ENCODE results near the gene RNF223. TPM values are rescaled to one million over a fixed set of nuclear protein-coding genes. Genes with fewer than 3 reads are reported as not detected.

RNF223 gene
- total RNA-seq, 4 donors from 2014 or later, result not detected

DNA sequence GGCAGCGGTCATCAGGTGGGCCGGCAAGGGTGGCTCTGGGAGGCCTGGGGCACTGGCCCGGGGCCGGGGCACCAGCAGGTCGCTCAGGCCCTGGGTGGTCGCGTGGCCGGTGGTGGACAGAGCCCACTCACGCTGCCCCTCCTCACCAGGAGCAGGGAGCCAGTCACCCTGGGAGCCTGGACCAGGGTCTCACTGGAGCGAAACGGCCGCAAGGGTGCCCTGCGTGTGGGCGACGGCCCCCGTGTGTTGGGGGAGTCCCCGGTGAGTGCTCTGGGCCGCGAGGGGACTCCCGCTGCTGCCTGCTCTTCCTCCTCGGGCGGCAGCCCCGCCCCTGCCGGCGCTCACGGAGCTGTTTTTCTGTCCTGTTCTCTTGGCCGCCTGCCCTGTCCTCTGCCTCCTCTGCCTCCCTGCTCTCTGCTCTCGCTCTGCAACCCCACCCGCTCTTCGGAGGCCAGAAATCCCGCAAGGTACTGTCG is 23.5 kb downstream of the RNF223 start:
- DNase-seq (ENCODE audit: low spot score) (no peak), ATAC-seq (ENCODE audit: low FRiP score) (no peak)
- no peak for TF ChIP-seq CTCF (IDR thresholded peaks at IDR 0.05)

GRCh38 chr1:1049318-1050165 is 24.6 kb downstream of the RNF223 start:
- ATAC-seq (ENCODE audit: low FRiP score) (no peak), DNase-seq (ENCODE audit: low spot score) (no peak)
- TF ChIP-seq CTCF (IDR thresholded peaks at IDR 0.05), result no peak

- ATAC-seq (ENCODE audit: low FRiP score), result no peak
- no peak for TF ChIP-seq CTCF (IDR thresholded peaks at IDR 0.05)
- DNase-seq (ENCODE audit: low spot score), result no peak
Observed at GRCh38 chr1:1048765-1049164, 25.3 kb downstream of the RNF223 start.

GRCh38 chr1:1047963-1048362 is 26.1 kb downstream of the RNF223 start:
- no peak for TF ChIP-seq CTCF (IDR thresholded peaks at IDR 0.05)
- ATAC-seq (ENCODE audit: low FRiP score) (no peak), DNase-seq (ENCODE audit: low spot score) (no peak)

DNA sequence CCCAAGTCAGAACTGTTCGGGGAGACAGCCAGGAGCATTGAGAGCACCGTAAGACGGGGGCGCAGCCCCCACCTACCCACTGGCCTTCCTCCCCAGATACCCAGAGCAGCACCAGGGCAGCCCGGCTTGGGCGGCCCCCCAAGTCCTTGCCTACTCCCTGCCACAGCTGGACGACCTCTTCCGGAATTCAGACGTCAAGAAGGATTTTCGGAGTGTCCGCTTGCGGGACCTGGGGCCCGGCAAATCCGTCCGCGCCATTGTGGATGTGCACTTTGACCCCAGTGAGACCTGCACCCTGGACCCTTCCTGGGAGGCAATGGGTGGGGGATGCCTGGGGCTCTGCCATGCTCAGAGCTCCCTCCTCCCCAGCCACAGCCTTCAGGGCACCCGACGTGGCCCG is 26.7 kb downstream of the RNF223 start:
- no peak for DNase-seq (ENCODE audit: low spot score)
- ATAC-seq (ENCODE audit: low FRiP score), result no peak
- no peak for TF ChIP-seq CTCF (IDR thresholded peaks at IDR 0.05)

- DNase-seq (ENCODE audit: low spot score), result no peak
- no peak for ATAC-seq (ENCODE audit: low FRiP score)
- no peak for TF ChIP-seq CTCF (IDR thresholded peaks at IDR 0.05)
Observed at GRCh38 chr1:1046767-1047166, 27.3 kb downstream of the RNF223 start.

DNA sequence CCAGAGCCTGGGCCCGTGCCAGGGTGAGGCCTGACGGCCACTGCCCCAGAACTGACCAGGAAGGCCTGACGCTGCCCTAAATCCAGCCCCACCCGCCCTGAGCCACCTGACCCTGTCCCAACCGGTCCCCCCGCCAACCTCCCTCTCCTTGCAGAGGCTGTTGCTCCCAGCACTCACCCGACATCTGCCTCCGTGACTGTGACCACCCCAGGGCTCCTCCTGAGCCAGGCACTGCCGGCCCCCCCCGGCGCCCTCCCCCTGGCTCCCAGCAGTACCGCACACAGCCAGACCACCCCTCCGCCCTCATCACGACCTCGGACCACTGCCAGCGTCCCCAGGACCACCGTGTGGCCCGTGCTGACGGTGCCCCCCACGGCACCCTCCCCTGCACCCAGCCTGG is 27.9 kb downstream of the RNF223 start:
- no peak for TF ChIP-seq CTCF (IDR thresholded peaks at IDR 0.05)
- ATAC-seq (ENCODE audit: low FRiP score) (no peak), DNase-seq (ENCODE audit: low spot score) (no peak)
